RWPE1 (cell line): ENCODE results near the gene SMDT1.
"Not testable (repeated sequence)": the region's sequence is repeated elsewhere in the genome, so short reads cannot be mapped to it uniquely, and the experiment has no call there.

Source experiments
- CTCF ChIA-PET: fragments of 350-600 bp; sonication (Branson Sonifier 250); formaldehyde crosslinking; extraction: SDS; loops from one replicate; lab custom pipeline; 2021; lab: Yijun Ruan, JAX
- POLR2A ChIA-PET: fragments of 400-600 bp; formaldehyde crosslinking; extraction: SDS; loops from one replicate; lab custom pipeline; 2020; ENCODE audit warnings: antibody characterized with exemption; ENCODE audit not compliant: low non-redundant PET; lab: Yijun Ruan, JAX
- DNase-seq: peaks from one replicate; pipeline ENCODE4 v3.0.0; 2012; ENCODE audit warnings: low spot score
- H3K27ac ChIP-seq: fragments of 450-650 bp; 2 replicates; pipeline ENCODE4 v1.5.1; 2017
- CTCF ChIP-seq: fragments of 450-650 bp; conservative IDR thresholded peaks from 2 replicates; pipeline ENCODE4 v1.5.1; 2017; ENCODE audit warnings: low read depth, mild to moderate bottlenecking

The SMDT1 gene

GRCh38 chr22:42111798-42112197, 32.3 kb downstream of the SMDT1 start:
- no peak for DNase-seq
- ChIA-PET CTCF (no interaction called here), POLR2A (no interaction called here)
- H3K27ac ChIP-seq = no peak overlapping the region
- TF ChIP-seq CTCF = no peak

- CTCF ChIA-PET = interaction anchor here (0.6 kb wide), 2 partner anchors 170 to 277 kb away, joined by 4 read pairs; no protein-coding TSS in a partner anchor
- POLR2A ChIA-PET, DNase-seq, H3K27ac ChIP-seq: not testable (repeated sequence)
These were observed 33.3 kb downstream of the SMDT1 start for GRCh38 chr22:42112793-42113192.

- CTCF ChIA-PET = no interaction called here
- no peak overlapping the region for H3K27ac ChIP-seq
- no peak for TF ChIP-seq CTCF
- DNase-seq = no peak
- POLR2A ChIA-PET = no interaction called here
These were observed 35.2 kb downstream of the SMDT1 start for GRCh38 chr22:42114721-42115120.

- POLR2A ChIA-PET, CTCF ChIA-PET, DNase-seq, H3K27ac ChIP-seq: not testable (repeated sequence)
These were observed 35.9 kb downstream of the SMDT1 start for GRCh38 chr22:42115420-42115830.

GRCh38 chr22:42116848-42117424, 37.4 kb downstream of the SMDT1 start:
- no peak for DNase-seq
- TF ChIP-seq CTCF = no peak
- POLR2A ChIA-PET = no interaction called here

GRCh38 chr22:42120231-42121021, 40.9 kb downstream of the SMDT1 start:
- DNase-seq, H3K27ac ChIP-seq, CTCF ChIA-PET, POLR2A ChIA-PET: not testable (repeated sequence)

More at GRCh38 chr22:42116848-42117424, 37.4 kb downstream of the SMDT1 start:
- CTCF ChIA-PET = no interaction called here
- no peak overlapping the region for H3K27ac ChIP-seq

- POLR2A ChIA-PET, DNase-seq, CTCF ChIA-PET, H3K27ac ChIP-seq: not testable (repeated sequence)
These were observed 44.0 kb downstream of the SMDT1 start for GRCh38 chr22:42123529-42123928.

GRCh38 chr22:42127606-42128005, 48.1 kb downstream of the SMDT1 start:
- H3K27ac ChIP-seq = no peak overlapping the region
- TF ChIP-seq CTCF = no peak
- POLR2A ChIA-PET = no interaction called here
- CTCF ChIA-PET = no interaction called here
- DNase-seq = no peak

GRCh38 chr22:42128007-42128406, 48.5 kb downstream of the SMDT1 start:
- H3K27ac ChIP-seq, DNase-seq, POLR2A ChIA-PET, CTCF ChIA-PET: not testable (repeated sequence)

GRCh38 chr22:42128776-42129694, 49.5 kb downstream of the SMDT1 start:
- CTCF ChIA-PET, POLR2A ChIA-PET, H3K27ac ChIP-seq: not testable (repeated sequence)
- peak; percentile 44 for DNase-seq

GRCh38 chr22:42130182-42130581, 50.7 kb downstream of the SMDT1 start:
- POLR2A ChIA-PET, H3K27ac ChIP-seq, CTCF ChIA-PET, DNase-seq: not testable (repeated sequence)
